HG03354 (cell line): Measurements from ENCODE around the gene CROCC2.
A peak's percentile ranks its signal among the peaks of the same experiment; 100 is the strongest.

Source experiments
- ATAC-seq: cut with Tn5 transposase; IDR thresholded peaks from one replicate; pipeline ENCODE4 v1.9.1; 2021; ENCODE audit warnings: mild to moderate bottlenecking; ENCODE audit not compliant: unreplicated experiment, poor library complexity, severe bottlenecking

The CROCC2 gene

GRCh38 chr2:241020201-241020600, 114.1 kb downstream of the CROCC2 start:
- no peak for ATAC-seq

- no peak for ATAC-seq
These were observed 114.6 kb downstream of the CROCC2 start for GRCh38 chr2:241020629-241021190.

GRCh38 chr2:241025639-241026038, 119.5 kb downstream of the CROCC2 start:
- no peak for ATAC-seq

GRCh38 chr2:241029599-241030332, 123.6 kb downstream of the CROCC2 start:
- ATAC-seq, result no peak

- ATAC-seq, result no peak
These were observed 124.2 kb downstream of the CROCC2 start for GRCh38 chr2:241030333-241030680.

DNA sequence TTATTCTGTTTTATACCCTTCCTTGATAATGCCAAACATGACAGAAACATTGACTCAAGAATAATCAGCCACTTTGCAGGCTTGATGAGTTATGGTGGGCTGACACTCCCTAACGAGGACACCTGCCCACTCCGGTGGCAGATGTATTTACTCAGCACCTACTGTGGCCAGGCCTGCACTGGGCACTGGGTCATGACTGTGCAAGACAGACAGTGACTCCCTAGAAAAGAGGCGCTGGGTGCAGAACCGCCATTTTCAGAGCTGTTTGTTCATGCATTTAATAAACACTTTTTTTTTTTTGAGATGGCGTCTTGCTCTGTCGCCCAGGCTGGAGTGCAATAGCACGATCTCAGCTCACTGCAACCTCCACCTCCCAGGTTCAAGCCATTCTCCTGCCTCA, 124.7 kb downstream of the CROCC2 start:
- no peak for ATAC-seq

- no peak for ATAC-seq
These were observed 125.5 kb downstream of the CROCC2 start for GRCh38 chr2:241031436-241032165.

DNA sequence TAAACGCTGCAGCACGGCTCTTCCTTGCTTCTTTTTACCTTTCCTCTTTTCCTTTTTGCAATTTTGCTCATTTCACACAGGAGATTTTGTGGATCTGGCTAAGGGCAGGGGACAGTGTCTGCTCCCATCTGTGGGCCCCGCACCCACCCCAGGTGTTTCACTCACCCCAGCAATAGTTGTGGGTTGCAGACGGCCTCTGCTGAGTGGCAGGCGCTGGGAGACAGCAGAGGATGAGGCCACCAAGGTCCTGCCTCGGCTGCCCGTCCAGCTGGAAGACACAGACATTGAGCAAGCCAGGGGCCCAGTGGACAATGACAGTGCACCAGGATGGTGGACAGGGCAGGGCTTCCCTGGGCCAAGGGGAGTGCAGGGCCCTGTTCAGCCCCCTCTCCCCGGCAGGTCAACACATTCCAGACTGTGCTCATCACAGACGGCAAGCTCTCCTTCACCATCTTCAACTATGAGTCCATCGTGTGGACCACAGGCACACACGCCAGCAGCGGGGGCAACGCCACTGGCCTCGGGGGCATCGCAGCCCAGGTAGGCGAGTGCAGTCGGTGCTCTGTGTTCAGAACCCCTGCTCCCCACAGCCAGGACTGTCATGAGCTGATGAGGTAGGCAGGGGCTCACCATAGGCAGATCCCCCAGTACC, 127.3 kb downstream of the CROCC2 start:
- no peak for ATAC-seq

GRCh38 chr2:241033994-241034393, 127.9 kb downstream of the CROCC2 start:
- ATAC-seq, result no peak

GRCh38 chr2:241034490-241035141, 128.5 kb downstream of the CROCC2 start:
- no peak for ATAC-seq

DNA sequence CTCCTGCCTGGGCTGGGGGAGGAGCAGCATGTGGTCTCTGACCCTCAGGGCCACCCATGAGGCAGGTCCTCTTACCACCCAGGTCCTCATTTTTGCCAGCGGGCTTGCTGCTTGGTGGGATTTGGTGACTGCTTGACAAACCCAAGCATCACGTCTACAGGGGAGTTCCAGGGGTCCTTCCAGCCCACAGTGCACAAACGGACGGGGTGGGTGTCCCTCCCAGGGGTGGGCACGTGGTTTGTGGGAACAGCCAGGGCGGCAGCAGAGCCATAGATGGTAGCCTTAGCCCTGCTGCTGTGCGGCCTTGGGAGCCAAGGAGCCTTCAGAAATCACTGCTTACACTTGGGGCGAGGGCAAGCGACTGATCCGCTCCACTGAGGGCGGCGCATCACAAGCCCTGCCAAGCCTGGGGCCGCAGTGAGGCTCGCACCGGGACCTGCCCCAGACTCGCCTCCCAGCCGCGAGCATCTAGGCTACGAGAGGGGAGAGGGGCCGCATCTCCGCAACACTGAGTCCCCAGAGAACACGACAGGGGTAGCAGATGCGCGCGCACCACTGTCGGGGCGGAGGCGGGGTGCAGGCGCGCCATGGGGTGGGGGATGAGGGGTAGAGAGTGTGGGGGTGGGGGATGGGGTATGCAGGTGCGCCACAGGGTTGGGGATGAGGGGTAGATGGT, 129.1 kb downstream of the CROCC2 start:
- ATAC-seq, result no peak

DNA sequence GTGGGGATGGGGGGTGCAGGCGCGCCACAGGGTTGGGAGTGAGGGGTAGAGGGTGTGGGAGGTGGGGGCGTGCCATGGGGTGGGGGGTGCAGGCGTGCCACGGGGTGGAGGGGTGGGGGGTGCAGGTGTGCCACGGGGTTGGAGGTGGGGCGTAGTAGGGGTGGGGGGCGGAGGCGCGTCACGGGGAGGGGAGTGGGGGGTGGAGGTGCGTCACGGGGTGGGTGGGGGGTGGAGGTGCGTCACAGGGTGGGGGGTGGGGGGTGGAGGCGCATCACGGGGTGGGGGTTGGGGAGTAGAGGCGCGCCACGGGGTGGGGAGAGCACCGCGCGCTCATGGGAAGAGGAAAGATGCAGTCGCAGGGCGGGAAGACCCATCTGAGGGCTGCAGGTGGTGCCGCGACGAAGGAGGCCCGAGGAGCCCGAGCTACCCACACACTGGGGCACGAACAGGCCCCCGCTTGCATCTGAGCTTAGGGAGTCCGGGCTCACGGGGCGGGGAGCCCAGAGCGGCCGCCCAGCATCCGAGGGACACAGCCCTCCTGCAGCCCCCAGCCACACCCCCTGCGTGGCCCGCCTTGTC, 129.8 kb downstream of the CROCC2 start:
- peak; percentile 16 for ATAC-seq

DNA sequence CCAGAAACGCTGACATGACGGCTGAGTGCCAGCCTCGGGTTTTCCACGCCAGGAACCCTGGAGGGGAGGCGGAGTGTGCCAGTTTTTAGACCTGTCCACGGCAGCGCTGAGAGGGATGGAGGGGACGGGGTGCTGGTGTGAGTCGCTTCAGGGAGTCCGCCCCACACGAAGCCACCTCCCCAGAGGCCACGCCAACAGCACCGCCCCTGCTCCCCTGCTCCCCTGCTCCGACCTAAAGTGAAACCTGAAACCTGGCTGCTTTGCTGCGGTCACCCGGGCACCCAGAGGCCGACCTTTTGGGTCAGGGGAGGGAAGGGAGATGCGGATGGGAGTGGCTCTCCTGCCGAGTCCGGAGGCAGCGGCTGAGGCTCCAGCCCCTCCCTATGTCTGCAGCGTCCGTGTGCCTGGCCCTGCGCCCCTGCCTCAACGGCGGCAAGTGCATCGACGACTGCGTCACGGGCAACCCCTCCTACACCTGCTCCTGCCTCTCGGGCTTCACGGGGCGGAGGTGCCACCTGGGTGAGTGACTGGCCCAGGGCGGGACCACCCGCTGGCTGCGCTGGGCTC, 130.3 kb downstream of the CROCC2 start:
- peak; percentile 70 for ATAC-seq

GRCh38 chr2:241036964-241037421, 130.9 kb downstream of the CROCC2 start:
- peak; percentile 23 for ATAC-seq

DNA sequence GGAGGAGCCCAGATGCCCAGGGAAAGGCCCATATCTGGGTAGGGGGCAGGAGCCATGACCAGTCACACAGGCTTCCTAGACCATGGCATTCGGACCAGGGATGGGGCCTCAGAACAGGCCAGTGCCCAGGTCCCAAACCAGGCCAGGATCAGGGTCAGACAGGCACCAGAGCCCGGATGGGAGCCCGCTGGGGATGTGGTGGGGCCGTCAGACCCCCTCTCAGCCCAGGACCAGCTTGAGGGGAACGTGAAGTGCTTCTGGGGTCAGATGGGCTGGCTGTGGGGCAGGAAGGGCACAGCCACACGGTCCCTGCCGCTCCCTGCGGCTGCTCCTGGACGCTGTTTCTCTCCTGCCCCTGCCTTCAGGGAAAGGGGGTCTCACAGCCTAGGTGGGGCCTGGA, 131.4 kb downstream of the CROCC2 start:
- ATAC-seq, result no peak

GRCh38 chr2:241038374-241039180, 132.4 kb downstream of the CROCC2 start:
- no peak for ATAC-seq

GRCh38 chr2:241039416-241039815, 133.3 kb downstream of the CROCC2 start:
- no peak for ATAC-seq
